A549 (cell line): ENCODE results near the gene HNRNPLL. TPM values are rescaled to one million over a fixed set of nuclear protein-coding genes. Genes with fewer than 3 reads are reported as not detected.

Source experiments
- ATAC-seq, 2 experiments: fragments of 200-7000 bp in 1 of 2; fragments of >200 bp in 1 of 2; cut with Nextera tagmentation in 1 of 2; cut with Tn5 transposase in 1 of 2; 3 replicates each; pipeline versions ENCODE4 v1.8.0 to v1.9.1; 2018 to 2020; ENCODE audit warnings: mild to moderate bottlenecking in 1 of 2, moderate library complexity in 1 of 2
- CTCF ChIA-PET: fragments of 300-600 bp; sonication (Branson Sonifier 250); formaldehyde crosslinking; extraction: SDS; loops from one replicate; lab custom pipeline; 2021; ENCODE audit warnings: antibody characterized with exemption, inconsistent platforms; lab: Yijun Ruan, JAX
- POLR2A ChIA-PET: fragments of 350-600 bp; formaldehyde crosslinking; extraction: SDS; loops from one replicate; lab custom pipeline; 2021; ENCODE audit warnings: antibody characterized with exemption, inconsistent platforms; lab: Yijun Ruan, JAX
- DNase-seq, 2 experiments: peaks; one replicate each; pipeline versions ENCODE4 v3.0.0 to v3.0.0-alpha.2; 2011 to 2016; ENCODE audit warnings: low read depth in 1 of 2, low spot score in 1 of 2
- FAIRE-seq: peaks from 2 replicates; lab custom pipeline; 2011; peaks lifted over from hg19 to GRCh38; lab: Jason Lieb, UNC
- H3K27ac ChIP-seq, 2 experiments: fragments of >200 bp; sonication (Bioruptor Twin); formaldehyde crosslinking; 3 replicates each; pipeline ENCODE4 v1.5.1; 2016 to 2017
- H3K4me1 ChIP-seq: fragments of >200 bp; sonication (Bioruptor Twin); formaldehyde crosslinking; 3 replicates; pipeline ENCODE4 v1.6.1; 2016
- H3K4me2 ChIP-seq: fragments of >200 bp; sonication (Bioruptor Twin); formaldehyde crosslinking; 3 replicates; pipeline ENCODE4 v1.6.1; 2016
- H3K4me3 ChIP-seq: fragments of >200 bp; sonication (Bioruptor Twin); formaldehyde crosslinking; 3 replicates; pipeline ENCODE4 v1.5.1; 2016
- H3K9me3 ChIP-seq: fragments of >200 bp; sonication (Bioruptor Twin); formaldehyde crosslinking; 3 replicates; pipeline ENCODE4 v1.6.1; 2016
- CBX2 ChIP-seq: fragments of 200-600 bp; sonication (generic); IDR thresholded peaks from 2 replicates; pipeline ENCODE4 v1.6.1; 2016; ENCODE audit warnings: low read depth, mild to moderate bottlenecking, borderline replicate concordance
- CBX8 ChIP-seq: fragments of 200-600 bp; sonication (generic); IDR thresholded peaks from 2 replicates; pipeline ENCODE4 v1.6.1; 2016
- CHD2 ChIP-seq: fragments of 150-350 bp; IDR thresholded peaks from 2 replicates; pipeline ENCODE4 v1.6.1; 2014; ENCODE audit warnings: low read length; ENCODE audit not compliant: partially characterized antibody
- EHF ChIP-seq: fragments of 250-450 bp; sonication (Bioruptor Pico); IDR thresholded peaks from 2 replicates; pipeline ENCODE4 v1.5.0; 2020; ENCODE audit warnings: mild to moderate bottlenecking
- EHMT2 ChIP-seq: fragments of 200-600 bp; sonication (generic); IDR thresholded peaks from 2 replicates; pipeline ENCODE4 v1.6.1; 2016; ENCODE audit warnings: antibody characterized with exemption, low read depth, mild to moderate bottlenecking, moderate library complexity
- EP300 ChIP-seq, 2 experiments: fragments of >200 bp; sonication (Bioruptor Twin); formaldehyde crosslinking; IDR thresholded peaks; 2 replicates in 1 of 2; 3 replicates in 1 of 2; pipeline ENCODE4 v1.6.1; 2016 to 2017
- FOSB ChIP-seq: fragments of 250-450 bp; sonication (Bioruptor Pico); IDR thresholded peaks from 2 replicates; pipeline ENCODE4 v1.5.0; 2020; ENCODE audit warnings: mild to moderate bottlenecking, moderate library complexity
- FOSL2 ChIP-seq, 2 experiments: fragments of 450-650 bp in 1 of 2; fragments of >200 bp in 1 of 2; sonication (Bioruptor Twin) in 1 of 2; formaldehyde crosslinking; IDR thresholded peaks; 2 replicates each; pipeline versions ENCODE4 v1.5.0 to v1.6.1; 2016 to 2020; ENCODE audit warnings: mild to moderate bottlenecking in 1 of 2, moderate library complexity in 1 of 2
- FOXS1 ChIP-seq: fragments of 250-450 bp; sonication (Bioruptor Pico); IDR thresholded peaks from 2 replicates; pipeline ENCODE4 v1.5.0; 2020; ENCODE audit warnings: mild to moderate bottlenecking, moderate library complexity
- HDAC2 ChIP-seq: fragments of 200-600 bp; sonication (generic); IDR thresholded peaks from 2 replicates; pipeline ENCODE4 v1.6.1; 2016
- HOXA7 ChIP-seq: fragments of 250-450 bp; sonication (Bioruptor Pico); IDR thresholded peaks from 2 replicates; pipeline ENCODE4 v1.5.0; 2020; ENCODE audit warnings: mild to moderate bottlenecking, moderate library complexity
- JUN ChIP-seq, 2 experiments: fragments of >200 bp; sonication (Bioruptor Twin); formaldehyde crosslinking; IDR thresholded peaks; 2 replicates in 1 of 2; 3 replicates in 1 of 2; pipeline ENCODE4 v1.6.1; 2016 to 2017
- KDM5A ChIP-seq: fragments of 200-600 bp; sonication (generic); IDR thresholded peaks from 2 replicates; pipeline ENCODE4 v1.6.1; 2016; ENCODE audit warnings: antibody characterized with exemption, mild to moderate bottlenecking
- MAFK ChIP-seq: fragments of 450-650 bp; IDR thresholded peaks from 2 replicates; pipeline ENCODE4 v1.6.1; 2014; ENCODE audit not compliant: partially characterized antibody
- NPAS2 ChIP-seq: fragments of 250-450 bp; sonication (Bioruptor Pico); IDR thresholded peaks from 2 replicates; pipeline ENCODE4 v1.8.0; 2022; ENCODE audit warnings: mild to moderate bottlenecking, moderate library complexity, borderline replicate concordance
- NR3C1 ChIP-seq: fragments of >200 bp; sonication (Bioruptor Twin); formaldehyde crosslinking; IDR thresholded peaks from 3 replicates; pipeline ENCODE4 v1.6.1; 2017
- RAD21 ChIP-seq, 2 experiments: fragments of >200 bp in 1 of 2; sonication (Bioruptor Twin) in 1 of 2; formaldehyde crosslinking in 1 of 2; IDR thresholded peaks in 1 of 2; conservative IDR thresholded peaks in 1 of 2; 2 replicates in 1 of 2; 3 replicates in 1 of 2; pipeline ENCODE4 v1.6.1; 2012 to 2018; ENCODE audit warnings: inconsistent platforms in 1 of 2
- RARB ChIP-seq: fragments of 250-450 bp; sonication (Bioruptor Pico); IDR thresholded peaks from 2 replicates; pipeline ENCODE4 v1.8.0; 2021; ENCODE audit warnings: mild to moderate bottlenecking, moderate library complexity
- RCOR1 ChIP-seq: fragments of 150-350 bp; IDR thresholded peaks from 2 replicates; pipeline ENCODE4 v1.6.1; 2014; ENCODE audit warnings: antibody characterized with exemption, low read length, low read depth
- RFX5 ChIP-seq: fragments of 450-650 bp; IDR thresholded peaks from 2 replicates; pipeline ENCODE4 v1.7.1; 2014; ENCODE audit warnings: antibody characterized with exemption, mild to moderate bottlenecking, moderate library complexity
- SREBF2 ChIP-seq: fragments of 450-650 bp; IDR thresholded peaks from 2 replicates; pipeline ENCODE4 v1.6.1; 2014; ENCODE audit warnings: mild to moderate bottlenecking, moderate library complexity
- TFCP2L1 ChIP-seq: fragments of 250-450 bp; sonication (Bioruptor Pico); IDR thresholded peaks from 2 replicates; pipeline ENCODE4 v1.5.0; 2021; ENCODE audit warnings: mild to moderate bottlenecking
- ZFP36 ChIP-seq: fragments of 450-650 bp; IDR thresholded peaks from 2 replicates; pipeline ENCODE4 v1.6.1; 2014; ENCODE audit warnings: borderline replicate concordance; ENCODE audit not compliant: partially characterized antibody
- ZNF302 ChIP-seq: fragments of 250-450 bp; sonication (Bioruptor Pico); IDR thresholded peaks from 2 replicates; pipeline ENCODE4 v1.9.0; 2021; ENCODE audit warnings: inconsistent platforms, mild to moderate bottlenecking, moderate library complexity
- WGBS: methylation state at CpG from one replicate; pipeline ENCODE4 v1.1.6; 2017; ENCODE audit errors: missing lambda C conversion rate; 5-methylcytosine and 5-hydroxymethylcytosine counted together
- polyA minus RNA-seq: library from RNA; depleted of rRNA, polyadenylated mRNA; stranded (reverse); fragments of >200 nt; gene quantifications from 2 replicates; pipeline ENCODE4 v1.2.3, GENCODE V29; 2011; rRNA and poly(A)+ RNA removed
- polyA plus RNA-seq, 4 experiments: library from polyadenylated mRNA; depleted of rRNA in 3 of 4; stranded (reverse); fragments of >200 nt; fragmentation: RNase III in 1 of 4; extraction: RNeasy Plus Mini Kit Qiagen cat#74134 plus additional on column Dnase treatment in 1 of 4; gene quantifications; 2 replicates in 3 of 4; 3 replicates in 1 of 4; pipeline ENCODE4 v1.2.3, GENCODE V29; 2011 to 2017
- TF ChIP-seq, protein P1 (sequence below): IDR thresholded peaks from 2 replicates; pipeline ENCODE4 v1.6.1; 2012
- TF ChIP-seq, protein P2 (sequence below): fragments of 250-450 bp; sonication (Bioruptor Pico); IDR thresholded peaks from 2 replicates; pipeline ENCODE4 v1.5.0; 2021; ENCODE audit warnings: mild to moderate bottlenecking, moderate library complexity, borderline replicate concordance
- TF ChIP-seq, protein P3 (sequence below): fragments of 150-350 bp; IDR thresholded peaks from 2 replicates; pipeline ENCODE4 v1.6.1; 2014; ENCODE audit warnings: low read depth, mild to moderate bottlenecking, low read length
- TF ChIP-seq, protein P4 (sequence below): fragments of 200-600 bp; sonication (generic); IDR thresholded peaks from 2 replicates; pipeline ENCODE4 v1.6.1; 2016; ENCODE audit warnings: antibody characterized with exemption, mild to moderate bottlenecking, moderate library complexity
- TF ChIP-seq, protein P5 (sequence below): fragments of >200 bp; sonication (Bioruptor Twin); formaldehyde crosslinking; IDR thresholded peaks from 3 replicates; pipeline ENCODE4 v1.6.1; 2016

Gene HNRNPLL
- polyA plus RNA-seq (2011; rRNA removed) = 67.5 and 73.8 TPM in 2 replicates
- polyA plus RNA-seq (2012; cell fraction: cytosol; rRNA removed) = 17.6 and 19.7 TPM in 2 replicates
- polyA plus RNA-seq (2012; cell fraction: nucleus; rRNA removed) = 12.3 and 14.5 TPM in 2 replicates
- 36.5 to 39.3 TPM (median 39.0 TPM) in 3 replicates for polyA plus RNA-seq (2017; fragmentation: RNase III; extraction: RNeasy Plus Mini Kit Qiagen cat#74134 plus additional on column Dnase treatment)
- polyA minus RNA-seq = 21.4 and 24.9 TPM in 2 replicates

DNA sequence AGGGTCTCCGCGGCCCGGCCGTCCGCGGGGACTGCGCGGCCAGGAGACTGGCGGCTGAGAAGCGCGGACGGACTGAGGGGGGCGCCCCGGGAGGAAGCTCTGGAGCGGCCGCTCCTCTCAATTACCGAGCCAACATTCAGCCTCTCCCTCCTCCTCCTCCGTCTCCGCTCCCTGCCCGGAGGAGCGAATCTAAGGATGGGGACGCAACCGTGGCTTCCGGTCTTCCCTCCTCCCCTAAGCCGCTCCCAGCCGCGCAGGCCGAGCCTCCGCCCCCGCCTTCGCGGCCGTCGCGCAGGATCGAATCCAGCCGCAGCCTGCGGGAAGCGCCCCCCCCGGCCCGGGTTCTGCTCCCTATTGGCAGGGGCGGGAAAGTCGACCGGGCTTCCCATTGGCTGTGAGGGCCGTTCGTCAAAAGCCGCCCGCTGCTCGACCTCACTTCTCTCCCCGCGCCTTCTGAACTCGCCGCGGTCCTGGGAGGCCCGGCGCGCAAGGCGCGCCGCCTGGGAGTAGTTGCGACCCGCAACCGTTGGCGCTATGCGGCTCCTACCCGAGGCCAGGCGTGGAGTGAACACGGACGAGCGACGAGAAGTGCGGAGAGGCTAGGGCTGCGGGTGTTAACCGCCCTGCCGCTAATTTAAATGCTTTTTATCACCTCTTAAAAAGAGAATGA, at the start of gene HNRNPLL:
TSS of gene HNRNPLL (minus strand) at position 197 of the 670 bp plus-strand sequence. CDS start 302 bp downstream, outside the sequence.
- under 1% methylated on average over 56 of the region's 75 CpGs for WGBS
- ATAC-seq (peak; percentile 93 to 94), DNase-seq (peak; percentile 93 to 99), FAIRE-seq (peak; percentile 90)
- Histone ChIP-seq H3K9me3 (no peaks in the 10 kb centered on the region), H3K4me3 (peak within 1 kb of the TSS; percentile 91), H3K4me2 (peak within 1 kb of the TSS; percentile 93), H3K4me1 (peaks cover 39% of the 10 kb centered on the region), H3K27ac (peak within 1 kb of the TSS; percentile 95 to 97)
- POLR2A ChIA-PET = interaction anchor here (0.6 to 4.6 kb wide), 14 partner anchors 21 to 226 kb away, joined by 3 to 63 read pairs (median 4); partner anchors contain the start of genes ATL2, GALM and SRSF7
- CTCF ChIA-PET = interaction anchor here (0.5 to 11.8 kb wide), 46 partner anchors 8 to 287 kb away, joined by 3 to 152 read pairs (median 6); partner anchors contain the start of gene GALM
- no peak for TF ChIP-seq RARB (CRISPR knock-in tag)
- no peak for TF ChIP-seq EHF
- TF ChIP-seq ZFP36 = no peak
- no peak for TF ChIP-seq FOXS1 (CRISPR knock-in tag)
- no peak for TF ChIP-seq SREBF2
- TF ChIP-seq CBX8 = no peak
- no peak; the same call in 1 of the 2 replicates for TF ChIP-seq RFX5
- TF ChIP-seq EHMT2 = no peak
- TF ChIP-seq, protein P1, sequence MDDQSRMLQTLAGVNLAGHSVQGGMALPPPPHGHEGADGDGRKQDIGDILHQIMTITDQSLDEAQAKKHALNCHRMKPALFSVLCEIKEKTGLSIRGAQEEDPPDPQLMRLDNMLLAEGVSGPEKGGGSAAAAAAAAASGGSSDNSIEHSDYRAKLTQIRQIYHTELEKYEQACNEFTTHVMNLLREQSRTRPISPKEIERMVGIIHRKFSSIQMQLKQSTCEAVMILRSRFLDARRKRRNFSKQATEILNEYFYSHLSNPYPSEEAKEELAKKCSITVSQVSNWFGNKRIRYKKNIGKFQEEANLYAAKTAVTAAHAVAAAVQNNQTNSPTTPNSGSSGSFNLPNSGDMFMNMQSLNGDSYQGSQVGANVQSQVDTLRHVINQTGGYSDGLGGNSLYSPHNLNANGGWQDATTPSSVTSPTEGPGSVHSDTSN = peak; percentile 97
- peak; percentile 35; the same call in 1 of the 2 replicates for TF ChIP-seq HDAC2
- TF ChIP-seq, protein P2, sequence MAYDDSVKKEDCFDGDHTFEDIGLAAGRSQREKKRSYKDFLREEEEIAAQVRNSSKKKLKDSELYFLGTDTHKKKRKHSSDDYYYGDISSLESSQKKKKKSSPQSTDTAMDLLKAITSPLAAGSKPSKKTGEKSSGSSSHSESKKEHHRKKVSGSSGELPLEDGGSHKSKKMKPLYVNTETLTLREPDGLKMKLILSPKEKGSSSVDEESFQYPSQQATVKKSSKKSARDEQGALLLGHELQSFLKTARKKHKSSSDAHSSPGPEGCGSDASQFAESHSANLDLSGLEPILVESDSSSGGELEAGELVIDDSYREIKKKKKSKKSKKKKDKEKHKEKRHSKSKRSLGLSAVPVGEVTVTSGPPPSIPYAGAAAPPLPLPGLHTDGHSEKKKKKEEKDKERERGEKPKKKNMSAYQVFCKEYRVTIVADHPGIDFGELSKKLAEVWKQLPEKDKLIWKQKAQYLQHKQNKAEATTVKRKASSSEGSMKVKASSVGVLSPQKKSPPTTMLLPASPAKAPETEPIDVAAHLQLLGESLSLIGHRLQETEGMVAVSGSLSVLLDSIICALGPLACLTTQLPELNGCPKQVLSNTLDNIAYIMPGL (CRISPR knock-in tag) = no peak
- no peak for TF ChIP-seq RAD21 (conservative IDR thresholded peaks at IDR 0.05 in 1 of 2, IDR thresholded peaks at IDR 0.05 in 1 of 2)
- no peak for TF ChIP-seq CBX2
- TF ChIP-seq, protein P3, sequence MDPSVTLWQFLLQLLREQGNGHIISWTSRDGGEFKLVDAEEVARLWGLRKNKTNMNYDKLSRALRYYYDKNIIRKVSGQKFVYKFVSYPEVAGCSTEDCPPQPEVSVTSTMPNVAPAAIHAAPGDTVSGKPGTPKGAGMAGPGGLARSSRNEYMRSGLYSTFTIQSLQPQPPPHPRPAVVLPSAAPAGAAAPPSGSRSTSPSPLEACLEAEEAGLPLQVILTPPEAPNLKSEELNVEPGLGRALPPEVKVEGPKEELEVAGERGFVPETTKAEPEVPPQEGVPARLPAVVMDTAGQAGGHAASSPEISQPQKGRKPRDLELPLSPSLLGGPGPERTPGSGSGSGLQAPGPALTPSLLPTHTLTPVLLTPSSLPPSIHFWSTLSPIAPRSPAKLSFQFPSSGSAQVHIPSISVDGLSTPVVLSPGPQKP = no peak
- no peak for TF ChIP-seq EP300 (IDR thresholded peaks at IDR 0.05)
- TF ChIP-seq FOSB (CRISPR knock-in tag) = no peak
- TF ChIP-seq FOSL2 (IDR thresholded peaks at IDR 0.05) = no peak
- no peak for TF ChIP-seq FOSL2 (CRISPR knock-in tag; IDR thresholded peaks at IDR 0.05)
- no peak for TF ChIP-seq KDM5A
- TF ChIP-seq MAFK = no peak
- TF ChIP-seq RCOR1 = 0 out of 2 replicates have a peak, but pooled peaks have one; percentile 9
- peak; percentile 92 to 96; a peak in 4 of 5 replicates for TF ChIP-seq JUN (IDR thresholded peaks at IDR 0.05)
- no peak for TF ChIP-seq HOXA7 (CRISPR knock-in tag)
- no peak for TF ChIP-seq NPAS2 (CRISPR knock-in tag)
- no peak for TF ChIP-seq CHD2
- TF ChIP-seq ZNF302 (CRISPR knock-in tag) = no peak
- no peak for TF ChIP-seq NR3C1
- TF ChIP-seq, protein P4, sequence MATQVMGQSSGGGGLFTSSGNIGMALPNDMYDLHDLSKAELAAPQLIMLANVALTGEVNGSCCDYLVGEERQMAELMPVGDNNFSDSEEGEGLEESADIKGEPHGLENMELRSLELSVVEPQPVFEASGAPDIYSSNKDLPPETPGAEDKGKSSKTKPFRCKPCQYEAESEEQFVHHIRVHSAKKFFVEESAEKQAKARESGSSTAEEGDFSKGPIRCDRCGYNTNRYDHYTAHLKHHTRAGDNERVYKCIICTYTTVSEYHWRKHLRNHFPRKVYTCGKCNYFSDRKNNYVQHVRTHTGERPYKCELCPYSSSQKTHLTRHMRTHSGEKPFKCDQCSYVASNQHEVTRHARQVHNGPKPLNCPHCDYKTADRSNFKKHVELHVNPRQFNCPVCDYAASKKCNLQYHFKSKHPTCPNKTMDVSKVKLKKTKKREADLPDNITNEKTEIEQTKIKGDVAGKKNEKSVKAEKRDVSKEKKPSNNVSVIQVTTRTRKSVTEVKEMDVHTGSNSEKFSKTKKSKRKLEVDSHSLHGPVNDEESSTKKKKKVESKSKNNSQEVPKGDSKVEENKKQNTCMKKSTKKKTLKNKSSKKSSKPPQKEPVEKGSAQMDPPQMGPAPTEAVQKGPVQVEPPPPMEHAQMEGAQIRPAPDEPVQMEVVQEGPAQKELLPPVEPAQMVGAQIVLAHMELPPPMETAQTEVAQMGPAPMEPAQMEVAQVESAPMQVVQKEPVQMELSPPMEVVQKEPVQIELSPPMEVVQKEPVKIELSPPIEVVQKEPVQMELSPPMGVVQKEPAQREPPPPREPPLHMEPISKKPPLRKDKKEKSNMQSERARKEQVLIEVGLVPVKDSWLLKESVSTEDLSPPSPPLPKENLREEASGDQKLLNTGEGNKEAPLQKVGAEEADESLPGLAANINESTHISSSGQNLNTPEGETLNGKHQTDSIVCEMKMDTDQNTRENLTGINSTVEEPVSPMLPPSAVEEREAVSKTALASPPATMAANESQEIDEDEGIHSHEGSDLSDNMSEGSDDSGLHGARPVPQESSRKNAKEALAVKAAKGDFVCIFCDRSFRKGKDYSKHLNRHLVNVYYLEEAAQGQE = no peak
- no peak for TF ChIP-seq TFCP2L1
- TF ChIP-seq, protein P5, sequence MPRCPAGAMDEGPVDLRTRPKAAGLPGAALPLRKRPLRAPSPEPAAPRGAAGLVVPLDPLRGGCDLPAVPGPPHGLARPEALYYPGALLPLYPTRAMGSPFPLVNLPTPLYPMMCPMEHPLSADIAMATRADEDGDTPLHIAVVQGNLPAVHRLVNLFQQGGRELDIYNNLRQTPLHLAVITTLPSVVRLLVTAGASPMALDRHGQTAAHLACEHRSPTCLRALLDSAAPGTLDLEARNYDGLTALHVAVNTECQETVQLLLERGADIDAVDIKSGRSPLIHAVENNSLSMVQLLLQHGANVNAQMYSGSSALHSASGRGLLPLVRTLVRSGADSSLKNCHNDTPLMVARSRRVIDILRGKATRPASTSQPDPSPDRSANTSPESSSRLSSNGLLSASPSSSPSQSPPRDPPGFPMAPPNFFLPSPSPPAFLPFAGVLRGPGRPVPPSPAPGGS = peak; percentile 95
